Ovary (tissue), 9 donors: ENCODE results near the gene DOHH. TPM values are rescaled to one million over a fixed set of nuclear protein-coding genes. Genes with fewer than 3 reads are reported as not detected.
A peak's percentile ranks its signal among the peaks of the same experiment; 100 is the strongest.
"Not testable (repeated sequence)": the region's sequence is repeated elsewhere in the genome, so short reads cannot be mapped to it uniquely, and the experiment has no call there.

Experiments used
- DNase-seq, 5 donors: peaks; one replicate each; pipeline ENCODE4 v3.0.0-alpha.2; 2019 to 2020
- H3K27ac ChIP-seq, 2 donors: fragments of 200-600 bp; one replicate each; pipeline versions ENCODE4 v1.5.1 to v1.8.0; 2019 to 2022
- H3K27me3 ChIP-seq: fragments of 200-600 bp; one replicate; pipeline ENCODE4 v1.8.0; 2022
- H3K36me3 ChIP-seq: fragments of 200-600 bp; sonication (generic); one replicate; pipeline ENCODE4 v1.5.1; 2019
- H3K4me1 ChIP-seq: one replicate; pipeline ENCODE4 v1.8.1; 2013; ENCODE audit warnings: mild to moderate bottlenecking, moderate library complexity; ENCODE audit not compliant: insufficient read depth
- H3K4me3 ChIP-seq: fragments of 200-600 bp; sonication (generic); one replicate; pipeline ENCODE4 v1.5.1; 2017
- H3K9me3 ChIP-seq, 2 donors: fragments of 200-600 bp in 1 of 2; sonication (generic) in 1 of 2; one replicate each; pipeline versions ENCODE4 v1.5.1 to v1.8.1; 2013 to 2019; ENCODE audit warnings: mild to moderate bottlenecking in 1 of 2, moderate library complexity in 1 of 2
- EP300 ChIP-seq: sonication (generic); formaldehyde crosslinking; IDR thresholded peaks from one replicate; pipeline ENCODE4 v1.6.1; 2017; ENCODE audit warnings: antibody characterized with exemption
- POLR2A ChIP-seq: fragments of 450-650 bp; IDR thresholded peaks from one replicate; pipeline ENCODE4 v1.6.1; 2017; ENCODE audit warnings: antibody characterized with exemption, mild to moderate bottlenecking, moderate library complexity
- WGBS, 3 donors: extraction: QIAGEN DNeasy Blood & Tissue Kit in 1 of 3; methylation state at CpG; one replicate each; pipeline versions ENCODE4 v1.1.5 to v1.1.7; 2013 to 2017; 5-methylcytosine and 5-hydroxymethylcytosine counted together
- intact Hi-C, 4 donors: fragments of 100-400 bp; cut with DNase I; formaldehyde crosslinking; loops; one replicate each; pipeline versions ENCODE4 v1.11.0 to v1.15.1; 2022 to 2023
- polyA plus RNA-seq, 2 donors: library from polyadenylated mRNA; stranded (reverse); fragments of 200-250 nt in 1 of 2; fragments of 350-450 nt in 1 of 2; fragmentation: Illumina TruSeq in 1 of 2; extraction: RNeasy Lipid Tissue Mini Kit (QIAGEN cat#74804) in 1 of 2; gene quantifications; one replicate each; pipeline ENCODE4 v1.2.3, GENCODE V29; 2013 to 2014
- total RNA-seq, 7 donors: library from RNA; depleted of rRNA in 2 of 7; stranded (reverse); fragments of >200 nt in 2 of 7; fragmentation: NEBNext Ultra II Directional in 3 of 7; extraction: Animal tissue kit (Norgen Biotek cat#: 25700) in 3 of 7; gene quantifications; one replicate each; pipeline versions ENCODE4 v1.1.0 to v1.2.4, GENCODE V29; 2016 to 2023
- TF ChIP-seq, protein P1 (sequence below), 3 donors: fragments of 450-650 bp in 2 of 3; fragments of 200-600 bp in 1 of 3; IDR thresholded peaks; one replicate each; pipeline versions ENCODE4 v1.5.1 to v1.8.0; 2016 to 2022; ENCODE audit warnings: antibody characterized with exemption in 3 of 3, mild to moderate bottlenecking in 1 of 3
- donor health status: DM: no; HTN: no; CAD: no; lungs with moderate emphysema.
- donor health status: DM: no; HTN: no; CAD: no.
- donor health status: Bipolar disorder and iron deficiency.
- donor health status: DM: yes; HTN: yes; CAD: no.
- donor health status: DM: no; HTN: no; CAD: no.
- donor health status: DM: yes; HTN: yes; CAD: no.

Gene DOHH
- total and polyA plus RNA-seq, 9 donors, result 7.1 to 14.5 (median 8.5) TPM; not detected in 1

DNA sequence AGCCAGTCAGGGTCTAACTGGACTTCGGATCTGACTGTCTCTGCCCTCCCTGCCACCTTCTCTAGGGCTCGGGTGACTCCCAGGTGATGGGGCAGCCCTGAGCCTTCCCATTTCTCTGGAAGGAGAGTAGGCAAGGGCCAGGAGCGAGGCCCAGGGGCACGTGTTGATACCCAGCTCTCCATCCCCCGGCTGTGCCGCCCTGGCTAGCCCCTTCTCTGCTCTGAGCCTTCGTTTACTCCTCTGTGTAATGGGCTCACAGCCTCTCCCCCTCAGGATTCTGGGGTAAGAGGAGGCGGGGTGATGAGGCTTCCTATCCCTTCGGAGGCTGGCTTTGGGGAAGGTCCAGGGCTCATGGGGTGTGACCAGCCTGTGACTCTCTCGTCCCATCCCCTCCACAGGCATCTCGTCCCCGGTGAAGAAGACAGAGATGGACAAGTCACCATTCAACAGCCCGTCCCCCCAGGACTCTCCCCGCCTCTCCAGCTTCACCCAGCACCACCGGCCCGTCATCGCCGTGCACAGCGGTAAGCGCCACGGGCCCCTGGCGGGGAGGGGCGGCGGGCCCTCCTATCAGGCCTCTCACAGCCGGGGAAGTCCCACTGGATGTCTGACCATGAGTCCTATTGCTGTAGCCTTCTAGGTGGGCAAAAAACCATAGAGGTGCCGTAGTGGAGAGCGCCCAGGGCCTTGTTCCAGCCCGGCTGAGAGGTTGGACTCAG is 51.7 kb downstream of the DOHH start:
- intact Hi-C loops, result no loop called here
- Histone ChIP-seq H3K27ac (peak overlapping the region in 1 of 2 donors; percentile 38), H3K27me3 (no peaks in the 10 kb centered on the region), H3K4me1 (peaks cover 3% of the 10 kb centered on the region), H3K4me3 (no peak overlapping the region), H3K36me3 (no peaks in the 10 kb centered on the region), H3K9me3 (no peaks in the 10 kb centered on the region)
- 90 to 94% (median 93%) methylated on average over 27 to 28 of the region's 28 CpGs for WGBS, 3 donors
- DNase-seq, result no peak
- TF ChIP-seq, protein P1, sequence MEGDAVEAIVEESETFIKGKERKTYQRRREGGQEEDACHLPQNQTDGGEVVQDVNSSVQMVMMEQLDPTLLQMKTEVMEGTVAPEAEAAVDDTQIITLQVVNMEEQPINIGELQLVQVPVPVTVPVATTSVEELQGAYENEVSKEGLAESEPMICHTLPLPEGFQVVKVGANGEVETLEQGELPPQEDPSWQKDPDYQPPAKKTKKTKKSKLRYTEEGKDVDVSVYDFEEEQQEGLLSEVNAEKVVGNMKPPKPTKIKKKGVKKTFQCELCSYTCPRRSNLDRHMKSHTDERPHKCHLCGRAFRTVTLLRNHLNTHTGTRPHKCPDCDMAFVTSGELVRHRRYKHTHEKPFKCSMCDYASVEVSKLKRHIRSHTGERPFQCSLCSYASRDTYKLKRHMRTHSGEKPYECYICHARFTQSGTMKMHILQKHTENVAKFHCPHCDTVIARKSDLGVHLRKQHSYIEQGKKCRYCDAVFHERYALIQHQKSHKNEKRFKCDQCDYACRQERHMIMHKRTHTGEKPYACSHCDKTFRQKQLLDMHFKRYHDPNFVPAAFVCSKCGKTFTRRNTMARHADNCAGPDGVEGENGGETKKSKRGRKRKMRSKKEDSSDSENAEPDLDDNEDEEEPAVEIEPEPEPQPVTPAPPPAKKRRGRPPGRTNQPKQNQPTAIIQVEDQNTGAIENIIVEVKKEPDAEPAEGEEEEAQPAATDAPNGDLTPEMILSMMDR (IDR thresholded peaks at IDR 0.05), result no peak
- TF ChIP-seq POLR2A (no peak), EP300 (no peak)

DNA sequence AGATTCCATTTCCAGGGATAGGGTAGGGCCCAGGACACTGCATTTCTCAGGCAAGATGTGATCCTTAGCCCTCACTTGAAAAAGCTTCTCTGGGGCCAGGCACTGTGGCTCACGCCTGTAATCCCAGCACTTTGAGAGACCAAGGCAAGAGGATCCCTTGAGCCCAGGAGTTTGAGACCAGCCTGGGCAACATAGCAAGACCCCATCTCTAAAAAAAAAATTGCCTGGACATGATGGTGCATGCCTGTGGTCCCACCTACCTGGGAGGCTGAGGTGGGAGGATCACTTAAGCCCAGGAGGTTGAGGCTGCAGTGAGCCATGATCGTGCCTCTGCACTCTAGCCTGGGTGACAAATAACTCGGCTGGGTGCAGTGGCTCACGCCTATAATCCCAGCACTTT is 53.8 kb downstream of the DOHH start:
- H3K27me3 ChIP-seq, H3K27ac ChIP-seq, intact Hi-C loops, H3K9me3 ChIP-seq, H3K36me3 ChIP-seq, H3K4me3 ChIP-seq, H3K4me1 ChIP-seq, DNase-seq: not testable (repeated sequence)
- 96 to 98% (median 97%) methylated on average over 4 of the region's 4 CpGs for WGBS, 3 donors

DNA sequence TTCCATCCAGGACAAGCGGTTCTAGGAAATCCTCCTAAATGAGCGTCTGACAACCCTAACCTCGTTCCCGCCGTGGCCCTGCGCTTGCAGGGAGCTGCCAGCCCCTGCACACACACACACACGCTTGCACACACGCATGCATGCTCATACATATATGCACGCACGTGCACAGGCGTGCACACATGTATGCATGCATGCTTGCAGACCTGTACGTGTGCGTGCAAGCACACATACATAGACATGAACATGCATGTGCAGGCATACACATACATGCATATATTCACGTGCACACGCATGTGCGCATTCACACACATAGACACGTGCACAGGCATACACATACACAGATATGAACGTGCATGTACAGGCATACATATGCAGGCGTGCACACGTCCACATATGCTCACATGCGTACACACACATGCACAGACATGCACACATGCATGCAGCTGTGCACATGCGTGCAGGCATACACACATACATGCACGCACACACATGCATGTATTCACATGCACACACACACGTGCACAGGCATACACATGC is 55.7 kb downstream of the DOHH start:
- DNase-seq, result no peak
- TF ChIP-seq EP300, result no peak
- TF ChIP-seq, protein P1 (IDR thresholded peaks at IDR 0.05), result no peak
- TF ChIP-seq POLR2A, result no peak
- 73 to 80% (median 76%) methylated on average over 24 of the region's 24 CpGs for WGBS, 3 donors
- no peak overlapping the region for H3K27ac ChIP-seq
- no peaks in the 10 kb centered on the region for H3K27me3 ChIP-seq
- peaks cover 1% of the 10 kb centered on the region for H3K4me1 ChIP-seq
- no peaks in the 10 kb centered on the region for H3K36me3 ChIP-seq
- H3K4me3 ChIP-seq, result no peak overlapping the region
- intact Hi-C loops, result no loop called here
- H3K9me3 ChIP-seq, result no peaks in the 10 kb centered on the region

DNA sequence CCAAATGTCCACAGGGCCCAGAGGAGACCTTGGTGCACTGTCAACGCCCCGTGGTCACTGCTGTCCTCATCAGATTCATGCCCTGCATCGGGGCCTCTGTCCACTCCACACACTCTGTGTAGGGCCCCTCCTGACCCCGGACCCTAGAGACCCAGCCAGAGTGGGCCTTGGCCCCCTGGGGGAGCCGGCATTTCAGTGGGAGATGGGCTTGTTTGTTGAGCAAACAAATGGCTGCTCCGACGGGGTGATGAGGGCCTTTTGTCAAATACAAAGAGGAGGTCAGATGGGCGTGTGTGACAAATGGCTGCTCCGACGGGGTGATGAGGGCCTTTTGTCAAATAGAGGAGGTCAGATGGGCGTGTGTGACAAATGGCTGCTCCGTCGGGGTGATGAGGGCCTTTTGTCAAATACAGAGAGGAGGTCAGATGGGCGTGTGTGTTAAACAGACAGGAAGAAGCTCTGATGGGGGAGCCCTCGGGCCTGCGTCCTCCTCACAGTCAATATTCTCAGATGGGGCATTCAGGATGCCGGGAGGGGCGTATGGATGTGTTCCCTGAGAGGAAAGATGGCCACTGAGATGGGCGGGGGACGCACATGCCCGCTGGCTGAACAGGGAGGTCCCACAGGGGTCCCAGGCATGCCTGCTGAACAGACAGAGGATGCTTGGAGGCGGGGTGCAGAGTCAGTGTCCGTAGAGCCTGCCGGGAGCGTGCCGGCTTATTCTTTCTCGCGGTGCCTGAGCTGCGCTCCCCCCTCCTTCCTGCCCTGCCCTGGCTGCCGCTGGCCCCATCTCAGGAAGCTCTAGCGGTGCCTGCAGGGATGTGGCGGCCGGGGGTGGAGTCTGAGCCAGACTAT is 56.4 kb downstream of the DOHH start:
- Histone ChIP-seq H3K4me1 (peaks cover 1% of the 10 kb centered on the region), H3K9me3 (no peaks in the 10 kb centered on the region), H3K27me3 (no peaks in the 10 kb centered on the region), H3K4me3 (no peak overlapping the region), H3K36me3 (no peaks in the 10 kb centered on the region), H3K27ac (no peak overlapping the region)
- no peak for DNase-seq
- TF ChIP-seq, protein P1 (IDR thresholded peaks at IDR 0.05), result no peak
- no peak for TF ChIP-seq EP300
- no peak for TF ChIP-seq POLR2A
- intact Hi-C loops, result no loop called here
- whole genome bisulfite sequencing, 3 donors, result 40 to 57% (median 56%) methylated on average over 32 to 33 of the region's 33 CpGs
